ENCODE measurements around the gene MED13L.
"Not testable (repeated sequence)": the region's sequence is repeated elsewhere in the genome, so short reads cannot be mapped to it uniquely, and the experiment has no call there.

The MED13L gene

GRCh38 chr12:115998794-115999478, 278.6 kb downstream of the MED13L start:
- DNase-seq = no peak

GRCh38 chr12:115998119-115998633, 279.3 kb downstream of the MED13L start:
- DNase-seq = no peak

- no peak for DNase-seq
These were observed 283.8 kb downstream of the MED13L start for GRCh38 chr12:115993737-115994136.

GRCh38 chr12:115990241-115990640, 287.3 kb downstream of the MED13L start:
- DNase-seq = no peak

- no peak for DNase-seq
These were observed 288.6 kb downstream of the MED13L start for GRCh38 chr12:115988625-115989563.

GRCh38 chr12:115988212-115988611, 289.3 kb downstream of the MED13L start:
- DNase-seq = no peak

GRCh38 chr12:115984616-115985015, 292.9 kb downstream of the MED13L start:
- DNase-seq = no peak

GRCh38 chr12:115983226-115983798, 294.2 kb downstream of the MED13L start:
- no peak for DNase-seq

GRCh38 chr12:115980339-115980738, 297.2 kb downstream of the MED13L start:
- no peak for DNase-seq

GRCh38 chr12:115979851-115980250, 297.6 kb downstream of the MED13L start:
- no peak for DNase-seq

GRCh38 chr12:115979351-115979750, 298.1 kb downstream of the MED13L start:
- no peak for DNase-seq

- not testable (repeated sequence) for DNase-seq
These were observed 300.7 kb downstream of the MED13L start for GRCh38 chr12:115976829-115977228.

- DNase-seq = no peak
These were observed 302.1 kb downstream of the MED13L start for GRCh38 chr12:115975411-115975810.

- DNase-seq = no peak
These were observed 303.3 kb downstream of the MED13L start for GRCh38 chr12:115973968-115974724.

GRCh38 chr12:115973066-115973465, 304.4 kb downstream of the MED13L start:
- DNase-seq = no peak

GRCh38 chr12:115972241-115972640, 305.3 kb downstream of the MED13L start:
- DNase-seq = no peak

GRCh38 chr12:115968211-115968610, 309.3 kb downstream of the MED13L start:
- no peak for DNase-seq

- DNase-seq = no peak
These were observed 311.1 kb downstream of the MED13L start for GRCh38 chr12:115966376-115966775.

- DNase-seq = no peak
These were observed 312.9 kb downstream of the MED13L start for GRCh38 chr12:115964626-115965025.

- DNase-seq = no peak
These were observed 313.3 kb downstream of the MED13L start for GRCh38 chr12:115964214-115964613.

- no peak for DNase-seq
These were observed 315.3 kb downstream of the MED13L start for GRCh38 chr12:115962216-115962615.

Measured in effector CD4-positive, alpha-beta T cell (primary cell).